Vagina (tissue), 2 donors: ENCODE results near the gene TPM4. TPM values are rescaled to one million over a fixed set of nuclear protein-coding genes. Genes with fewer than 3 reads are reported as not detected.
"Not testable (repeated sequence)": the region's sequence is repeated elsewhere in the genome, so short reads cannot be mapped to it uniquely, and the experiment has no call there.

Experiments used
- DNase-seq, 2 donors: peaks; one replicate each; pipeline ENCODE4 v3.0.0-alpha.2; 2017; ENCODE audit errors: extremely low spot score in 2 of 2
- H3K27ac ChIP-seq: fragments of 200-600 bp; sonication (generic); one replicate; pipeline ENCODE4 v1.5.1; 2019
- H3K27me3 ChIP-seq: fragments of 200-600 bp; sonication (generic); one replicate; pipeline ENCODE4 v1.5.1; 2019
- H3K36me3 ChIP-seq, 2 donors: fragments of 200-600 bp; sonication (generic); one replicate each; pipeline ENCODE4 v1.5.1; 2017 to 2019
- H3K4me1 ChIP-seq: fragments of 200-600 bp; sonication (generic); one replicate; pipeline ENCODE4 v1.5.1; 2019
- H3K4me3 ChIP-seq, 2 donors: fragments of 200-600 bp; sonication (generic); 1 replicate in 1 of 2; 2 replicates in 1 of 2; pipeline ENCODE4 v1.5.1; 2016 to 2019
- H3K9me3 ChIP-seq: fragments of 200-600 bp; sonication (generic); one replicate; pipeline ENCODE4 v1.5.1; 2019
- CTCF ChIP-seq, 3 experiments: fragments of 450-650 bp in 2 of 3; fragments of 200-600 bp in 1 of 3; sonication (generic) in 1 of 3; IDR thresholded peaks; one replicate each; pipeline ENCODE4 v1.5.1; 2017 to 2019; ENCODE audit warnings: antibody characterized with exemption in 3 of 3, mild to moderate bottlenecking in 2 of 3, moderate library complexity in 2 of 3
- POLR2A ChIP-seq, 2 donors: fragments of 450-650 bp; IDR thresholded peaks; one replicate each; pipeline ENCODE4 v1.6.1; 2017; ENCODE audit warnings: antibody characterized with exemption in 2 of 2, mild to moderate bottlenecking in 2 of 2, moderate library complexity in 2 of 2
- POLR2AphosphoS5 ChIP-seq, 2 donors: sonication (generic); formaldehyde crosslinking; IDR thresholded peaks; one replicate each; pipeline ENCODE4 v1.9.0; 2017; ENCODE audit warnings: antibody characterized with exemption in 2 of 2, mild to moderate bottlenecking in 2 of 2, low read depth in 1 of 2; ENCODE audit not compliant: insufficient read depth in 1 of 2
- intact Hi-C: fragments of 100-400 bp; cut with DNase I; formaldehyde crosslinking; loops from one replicate; pipeline ENCODE4 v1.15.1; 2023
- total RNA-seq: library from RNA; depleted of rRNA; stranded (reverse); fragments of >200 nt; gene quantifications from one replicate; pipeline ENCODE4 v1.2.3, GENCODE V29; 2016

TPM4 gene
- 409 TPM for total RNA-seq

GRCh38 chr19:16076154-16076957 is at the start of gene TPM4:
Gene TPM4, plus strand, starts transcription at chr19:16076495. Its CDS starts 71 bp downstream, at chr19:16076566.
- no peaks in the 10 kb centered on the region for H3K9me3 ChIP-seq
- DNase-seq = peak in 1 of 2 donors; percentile 98
- intact Hi-C loops = no loop called here
- H3K4me1 ChIP-seq = peaks cover 58% of the 10 kb centered on the region
- peak within 1 kb of the TSS; percentile 99 for H3K27ac ChIP-seq
- peak within 1 kb of the TSS; percentile 75 to 80 for H3K4me3 ChIP-seq
- H3K27me3 ChIP-seq = no peaks in the 10 kb centered on the region
- TF ChIP-seq POLR2AphosphoS5 (IDR thresholded peaks at IDR 0.05; ENCODE audit: insufficient read depth in 1 of 2, low read depth in 1 of 2) = peak; percentile 86 to 98
- TF ChIP-seq POLR2A (IDR thresholded peaks at IDR 0.05) = peak; percentile 54 to 90
- TF ChIP-seq CTCF (IDR thresholded peaks at IDR 0.05) = no peak
- H3K36me3 ChIP-seq = peaks cover 0 to under 1% of the 10 kb centered on the region in 2 donors

GRCh38 chr19:16026756-16027155 is 49.5 kb upstream of the TPM4 start:
- H3K36me3 ChIP-seq = no peaks in the 10 kb centered on the region
- intact Hi-C loops = no loop called here
- no peak overlapping the region for H3K4me3 ChIP-seq
- H3K27me3 ChIP-seq = no peaks in the 10 kb centered on the region
- H3K4me1 ChIP-seq = no peaks in the 10 kb centered on the region
- H3K9me3 ChIP-seq = no peaks in the 10 kb centered on the region
- TF ChIP-seq CTCF (IDR thresholded peaks at IDR 0.05) = no peak
- no peak overlapping the region for H3K27ac ChIP-seq
- DNase-seq = no peak

- H3K9me3 ChIP-seq = no peaks in the 10 kb centered on the region
- H3K36me3 ChIP-seq = no peaks in the 10 kb centered on the region
- TF ChIP-seq CTCF (IDR thresholded peaks at IDR 0.05) (no peak), POLR2AphosphoS5 (IDR thresholded peaks at IDR 0.05; ENCODE audit: insufficient read depth in 1 of 2, low read depth in 1 of 2) (no peak), POLR2A (IDR thresholded peaks at IDR 0.05) (no peak)
- intact Hi-C loops = no loop called here
- H3K4me3 ChIP-seq = no peak overlapping the region
- no peak for DNase-seq
- H3K4me1 ChIP-seq = no peaks in the 10 kb centered on the region
- H3K27me3 ChIP-seq = no peaks in the 10 kb centered on the region
- H3K27ac ChIP-seq = no peak overlapping the region
These were observed 48.8 kb upstream of the TPM4 start for GRCh38 chr19:16027528-16027927.

GRCh38 chr19:16030155-16030554 is 46.1 kb upstream of the TPM4 start:
- H3K4me1 ChIP-seq, H3K4me3 ChIP-seq, H3K27ac ChIP-seq, H3K9me3 ChIP-seq, DNase-seq, intact Hi-C loops, H3K36me3 ChIP-seq, H3K27me3 ChIP-seq: not testable (repeated sequence)

- Histone ChIP-seq H3K9me3 (no peaks in the 10 kb centered on the region), H3K27ac (no peak overlapping the region), H3K27me3 (no peaks in the 10 kb centered on the region), H3K36me3 (no peaks in the 10 kb centered on the region), H3K4me3 (no peak overlapping the region), H3K4me1 (no peaks in the 10 kb centered on the region)
- no peak for DNase-seq
- intact Hi-C loops = no loop called here
- TF ChIP-seq POLR2AphosphoS5 (IDR thresholded peaks at IDR 0.05; ENCODE audit: insufficient read depth in 1 of 2, low read depth in 1 of 2) = no peak
- TF ChIP-seq CTCF (IDR thresholded peaks at IDR 0.05) = no peak
- TF ChIP-seq POLR2A (IDR thresholded peaks at IDR 0.05) = no peak
These were observed 45.1 kb upstream of the TPM4 start for GRCh38 chr19:16030964-16031871.
